GM10266 (cell line): ENCODE data around the gene LRMDA.

ENCODE experiments used
- DNase-seq: peaks from one replicate; pipeline ENCODE4 v3.0.0; 2012; ENCODE audit errors: extremely low spot score
- CTCF ChIP-seq: IDR thresholded peaks from 2 replicates; pipeline ENCODE4 v1.5.1; 2012; ENCODE audit warnings: mild to moderate bottlenecking, low read depth; ENCODE audit not compliant: control insufficient read depth, insufficient read depth; ENCODE audit errors: missing control alignments

The LRMDA gene

DNA sequence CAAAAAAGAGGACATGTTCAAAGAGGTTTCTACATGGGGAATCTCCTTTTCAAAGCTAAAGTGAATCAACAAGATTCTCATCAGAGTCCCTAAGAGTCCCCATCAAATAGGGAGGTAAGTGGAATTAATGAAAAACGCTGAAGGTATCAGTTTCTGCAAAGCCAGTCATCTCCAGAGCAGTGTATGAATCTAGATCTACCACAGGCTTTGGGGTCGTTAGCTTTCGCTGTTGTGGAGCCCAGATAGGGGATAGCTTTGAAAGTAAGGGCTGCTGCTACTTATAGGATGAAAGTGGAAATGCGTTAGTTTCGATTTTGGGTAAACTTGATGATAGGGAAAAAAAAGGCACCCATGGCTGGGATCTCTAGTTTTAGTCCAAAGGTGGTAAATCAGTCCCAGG, 748.4 kb downstream of the LRMDA start:
- TF ChIP-seq CTCF: no peak
- no peak for DNase-seq

DNA sequence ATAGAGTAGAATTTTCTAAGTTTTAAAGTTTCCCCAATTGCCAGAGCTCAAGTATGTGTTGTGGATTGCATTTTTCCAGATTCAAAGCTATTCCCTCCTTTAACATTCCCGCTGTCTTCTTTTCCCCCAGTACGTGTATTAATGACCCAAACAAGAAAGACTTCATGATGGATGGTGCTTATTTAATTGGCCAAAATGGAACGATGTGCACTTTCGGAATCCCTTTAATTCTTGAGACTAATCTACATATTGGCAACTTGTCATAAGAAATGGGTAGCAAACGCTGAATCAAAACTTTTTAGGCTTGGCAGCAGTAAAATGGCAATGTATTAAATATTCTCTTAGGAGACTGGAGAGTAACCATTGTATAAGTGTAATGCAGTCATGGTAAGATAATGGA, 753.2 kb downstream of the LRMDA start:
- no peak for TF ChIP-seq CTCF

GRCh38 chr10:76185471-76186301, 754.3 kb downstream of the LRMDA start:
- DNase-seq: no peak
- no peak for TF ChIP-seq CTCF

More for the DNA sequence above, 753.2 kb downstream of the LRMDA start:
- DNase-seq: no peak

- TF ChIP-seq CTCF: no peak
- DNase-seq: no peak
These were observed 756.8 kb downstream of the LRMDA start for GRCh38 chr10:76188216-76188615.

DNA sequence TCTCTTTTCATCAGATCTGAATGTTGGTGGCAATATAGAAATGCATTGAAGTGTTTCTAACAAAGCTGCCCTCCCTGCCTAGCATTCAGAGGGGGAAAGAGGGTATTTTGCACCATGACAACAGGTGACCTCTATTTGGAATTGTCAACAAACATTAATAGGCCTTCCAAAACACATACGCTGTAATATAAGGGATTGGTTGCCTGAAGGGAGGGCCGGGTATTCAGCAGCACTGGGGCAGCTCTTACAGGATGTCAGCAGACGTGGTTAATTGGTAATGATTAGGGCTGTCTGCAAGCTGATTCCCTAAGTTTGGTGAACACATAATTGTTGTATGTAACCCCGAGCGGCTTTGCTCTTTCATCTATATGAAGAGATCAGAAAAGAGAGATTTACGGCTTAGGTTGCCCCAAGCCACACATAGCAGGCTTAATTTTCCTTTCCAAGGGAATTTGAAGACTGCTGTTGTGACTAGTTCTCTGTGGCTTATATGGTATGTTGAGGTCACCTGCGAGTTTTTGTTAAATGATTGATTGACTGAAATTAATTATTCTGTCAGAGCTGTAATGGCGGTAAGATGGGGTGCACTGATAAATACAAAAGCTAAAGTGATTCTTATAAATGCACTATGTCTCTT, 759.3 kb downstream of the LRMDA start:
- no peak for DNase-seq

GRCh38 chr10:76191336-76191735, 759.9 kb downstream of the LRMDA start:
- no peak for TF ChIP-seq CTCF
- DNase-seq: no peak

More for the DNA sequence above, 759.3 kb downstream of the LRMDA start:
- TF ChIP-seq CTCF: no peak

GRCh38 chr10:76192151-76192550, 760.7 kb downstream of the LRMDA start:
- TF ChIP-seq CTCF: no peak
- no peak for DNase-seq
